GM19397 (cell line): ENCODE results near the gene USP50.
"Not testable (repeated sequence)": the region's sequence is repeated elsewhere in the genome, so short reads cannot be mapped to it uniquely, and the experiment has no call there.

Experiments used
- ATAC-seq: cut with Tn5 transposase; IDR thresholded peaks from one replicate; pipeline ENCODE4 v1.9.1; 2021; ENCODE audit warnings: mild to moderate bottlenecking, moderate library complexity; ENCODE audit not compliant: unreplicated experiment

USP50 gene

GRCh38 chr15:50505656-50506055 lies 40.8 kb downstream of the USP50 start:
- ATAC-seq = not testable (repeated sequence)

GRCh38 chr15:50503144-50503543 lies 43.3 kb downstream of the USP50 start:
- ATAC-seq = no peak

DNA sequence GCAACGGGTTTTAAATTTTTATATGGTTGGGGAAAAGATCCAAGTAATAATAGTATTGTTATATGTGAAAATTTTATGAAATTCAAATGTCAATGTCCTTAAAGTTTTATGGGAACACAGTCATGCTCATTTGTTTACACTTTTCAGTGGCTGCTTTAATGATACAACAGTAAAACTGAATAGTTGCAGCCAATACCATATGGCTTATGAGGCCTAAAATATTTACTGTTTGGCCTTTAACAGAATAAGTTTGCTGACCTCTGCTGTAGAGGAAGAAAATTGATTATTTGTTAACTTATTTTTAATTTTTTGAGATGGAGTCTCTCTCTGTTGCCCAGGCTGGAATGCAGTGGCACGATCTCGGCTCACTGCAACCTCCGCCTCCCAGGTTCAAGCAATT lies 44.7 kb downstream of the USP50 start:
- ATAC-seq = no peak

- no peak for ATAC-seq
These were observed 46.1 kb downstream of the USP50 start for GRCh38 chr15:50500352-50500751.

DNA sequence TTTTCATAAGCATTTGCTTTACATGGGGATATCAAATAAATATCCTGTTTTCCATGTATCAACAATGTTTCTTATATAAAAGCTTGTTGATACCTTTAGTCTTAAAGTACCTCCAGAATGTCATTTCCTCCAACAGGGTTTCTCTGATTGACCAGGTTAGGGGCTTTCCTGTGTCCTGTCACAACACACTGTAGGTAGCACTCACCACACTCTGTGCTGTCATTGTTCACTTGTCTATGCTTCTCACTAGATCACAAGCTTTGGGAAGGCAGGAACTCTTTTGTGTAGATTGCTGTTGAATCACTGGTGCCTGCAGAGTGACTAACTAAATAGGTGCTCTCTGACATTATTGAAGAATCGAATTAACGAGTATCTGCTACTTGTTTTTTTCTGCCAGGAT lies 49.8 kb downstream of the USP50 start:
- ATAC-seq = no peak

DNA sequence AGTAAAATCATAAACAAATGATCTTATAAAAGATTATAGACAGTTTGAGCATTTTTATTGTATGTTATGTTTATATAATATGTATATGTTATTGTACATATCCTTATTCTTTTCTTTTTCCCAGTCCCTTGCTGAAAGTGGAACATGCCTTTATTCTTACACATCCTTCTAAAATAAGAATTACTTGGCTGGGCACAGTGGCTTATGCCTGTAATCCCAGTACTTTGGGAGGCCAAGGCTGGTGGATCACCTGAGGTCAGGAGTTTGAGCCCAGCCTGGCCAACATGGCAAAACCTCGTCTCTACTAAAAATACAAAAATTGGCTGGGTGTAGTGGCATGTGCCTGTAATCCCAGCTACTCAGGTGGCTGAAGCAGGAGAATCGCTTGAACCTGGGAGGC lies 51.9 kb downstream of the USP50 start:
- not testable (repeated sequence) for ATAC-seq

DNA sequence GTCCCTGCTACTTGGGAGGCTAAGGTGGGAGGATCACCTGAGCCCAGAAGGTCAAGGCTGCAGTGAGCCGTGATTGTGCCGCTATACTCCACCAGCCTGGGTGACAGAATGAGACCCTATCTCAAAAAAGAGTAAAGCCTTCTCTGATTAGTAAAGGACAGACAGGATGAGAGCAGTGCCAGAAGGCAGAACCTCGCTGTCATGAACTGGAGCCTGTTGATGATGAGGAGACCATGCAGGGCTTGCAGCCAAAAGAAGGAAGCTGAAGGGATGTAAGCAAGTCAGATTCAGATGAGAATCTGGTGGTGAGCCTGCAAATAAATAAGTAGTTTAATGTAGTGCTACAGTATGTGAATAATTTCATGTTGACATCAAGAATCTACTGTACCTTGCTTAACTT lies 52.8 kb downstream of the USP50 start:
- ATAC-seq = no peak

GRCh38 chr15:50487287-50487686 lies 59.2 kb downstream of the USP50 start:
- ATAC-seq = no peak

DNA sequence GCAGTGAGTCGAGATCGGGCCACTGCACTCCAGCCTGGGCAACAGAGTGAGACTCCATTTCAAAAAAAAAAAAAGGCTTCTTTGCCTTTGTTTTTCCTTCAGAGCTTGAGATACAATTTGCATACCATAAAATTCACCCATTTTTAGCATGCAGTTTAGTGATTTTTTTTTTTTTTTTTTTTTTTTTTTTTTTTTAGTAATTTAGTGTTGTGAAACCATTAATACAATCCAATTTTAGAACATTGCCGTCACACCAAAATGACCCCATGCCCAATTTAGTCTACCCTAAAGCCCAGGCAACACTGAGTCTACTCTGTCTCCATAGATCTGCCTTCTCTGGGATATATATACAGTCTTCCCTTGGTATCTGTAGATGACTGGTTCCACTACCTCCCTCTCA lies 61.1 kb downstream of the USP50 start:
- ATAC-seq = no peak

GRCh38 chr15:50484781-50485180 lies 61.7 kb downstream of the USP50 start:
- ATAC-seq = peak; percentile 68

- no peak for ATAC-seq
These were observed 70.3 kb downstream of the USP50 start for GRCh38 chr15:50476143-50476542.

DNA sequence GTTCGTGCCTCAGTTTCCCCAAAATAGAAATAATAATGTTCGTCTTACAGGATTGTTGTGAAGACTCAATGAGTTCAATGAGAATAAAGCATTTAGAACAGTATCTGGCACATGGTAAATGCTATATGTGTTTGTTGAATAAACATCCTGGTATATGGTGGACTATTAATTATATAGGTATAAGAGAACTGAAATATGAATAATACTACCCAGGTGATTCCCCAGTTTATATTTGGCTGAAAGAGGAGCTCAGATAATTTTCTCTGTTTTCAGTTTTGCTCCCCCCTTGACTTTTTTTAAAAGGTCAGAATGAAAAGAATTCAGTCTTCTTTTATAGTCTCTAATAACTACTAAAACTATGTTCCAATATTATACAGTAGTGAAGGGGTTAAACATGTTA lies 75.4 kb downstream of the USP50 start:
- ATAC-seq = no peak

GRCh38 chr15:50463423-50464358 lies 82.8 kb downstream of the USP50 start:
- ATAC-seq = no peak

GRCh38 chr15:50458348-50459112 lies 87.9 kb downstream of the USP50 start:
- ATAC-seq = no peak

- ATAC-seq = no peak
These were observed 93.5 kb downstream of the USP50 start for GRCh38 chr15:50452927-50453326.
